B cell (primary cell): ENCODE results near the gene SWAP70. TPM values are rescaled to one million over a fixed set of nuclear protein-coding genes. Genes with fewer than 3 reads are reported as not detected.

ENCODE experiments used
- ATAC-seq: fragments of 200-7000 bp; cut with Tn5 transposase; one replicate; pipeline ENCODE4 v1.10.0; 2021; ENCODE audit warnings: low read depth, mild to moderate bottlenecking, moderate number of reproducible peaks, moderate library complexity
- CTCF ChIA-PET: fragments of 350-600 bp; sonication (Branson Sonifier 250); formaldehyde crosslinking; loops from one replicate; lab custom pipeline; 2021; ENCODE audit warnings: antibody characterized with exemption, inconsistent platforms; lab: Charles Lee
- POLR2A ChIA-PET: fragments of 350-600 bp; sonication (Branson Sonifier 250); formaldehyde crosslinking; loops from one replicate; lab custom pipeline; 2021; ENCODE audit warnings: antibody characterized with exemption; lab: Charles Lee
- DNase-seq: peaks from one replicate; pipeline ENCODE4 v3.0.0; 2013
- H2AFZ ChIP-seq: 2 replicates; pipeline ENCODE4 v1.6.1; 2012; ENCODE audit warnings: mild to moderate bottlenecking, low read depth, low read length; ENCODE audit not compliant: insufficient read depth, poor library complexity, severe bottlenecking
- H3K27ac ChIP-seq, 2 donors: 1 replicate in 1 of 2; 2 replicates in 1 of 2; pipeline ENCODE4 v1.5.1; 2012 to 2013; ENCODE audit warnings: low read length in 2 of 2, mild to moderate bottlenecking in 2 of 2, moderate library complexity in 1 of 2
- H3K27me3 ChIP-seq, 4 experiments: fragments of 200-600 bp in 1 of 4; sonication (generic) in 1 of 4; replicated peaks in 1 of 4; 1 replicate in 2 of 4; 2 replicates in 2 of 4; pipeline versions ENCODE4 v1.6.1 to v1.7.0; 2013 to 2016; ENCODE audit warnings: low read length in 3 of 4, mild to moderate bottlenecking in 2 of 4, mixed read lengths in 1 of 4, moderate library complexity in 1 of 4; ENCODE audit not compliant: insufficient read depth in 4 of 4, control insufficient read depth in 3 of 4; ENCODE audit errors: control extremely low read depth in 1 of 4
- H3K36me3 ChIP-seq, 2 experiments: replicated peaks in 1 of 2; 1 replicate in 1 of 2; 2 replicates in 1 of 2; pipeline versions ENCODE4 v1.6.1 to v1.7.1; 2013; ENCODE audit warnings: low read length in 1 of 2; ENCODE audit not compliant: insufficient read depth in 2 of 2, control insufficient read depth in 1 of 2; ENCODE audit errors: control extremely low read depth in 1 of 2, extremely low read depth in 1 of 2
- H3K4me1 ChIP-seq, 2 donors: fragments of 200-600 bp in 1 of 2; sonication (generic) in 1 of 2; 1 replicate in 1 of 2; 2 replicates in 1 of 2; pipeline versions ENCODE4 v1.5.1 to v1.6.1; 2013 to 2017; ENCODE audit warnings: low read length in 2 of 2; ENCODE audit not compliant: control insufficient read depth in 2 of 2, insufficient read depth in 2 of 2
- H3K4me2 ChIP-seq: replicated peaks from 2 replicates; pipeline ENCODE3; 2012; ENCODE audit warnings: mild to moderate bottlenecking, low read depth, low read length; ENCODE audit not compliant: poor library complexity, severe bottlenecking
- H3K4me3 ChIP-seq, 5 experiments: fragments of 200-600 bp in 1 of 5; sonication (generic) in 1 of 5; 1 replicate in 3 of 5; 2 replicates in 2 of 5; pipeline versions ENCODE4 v1.5.1 to v1.7.0; 2011 to 2016; ENCODE audit warnings: low read length in 4 of 5, mild to moderate bottlenecking in 4 of 5, low read depth in 2 of 5, control low read depth in 1 of 5, moderate library complexity in 1 of 5; ENCODE audit not compliant: insufficient read depth in 1 of 5; ENCODE audit errors: control extremely low read depth in 1 of 5, extremely low read depth in 1 of 5
- H3K79me2 ChIP-seq: fragments of 200-600 bp; sonication (generic); one replicate; pipeline ENCODE4 v1.6.0; 2016; ENCODE audit warnings: low read length; ENCODE audit not compliant: control insufficient read depth, insufficient read depth
- H3K9ac ChIP-seq: fragments of 200-600 bp; sonication (generic); 2 replicates; pipeline ENCODE4 v1.6.1; 2017; ENCODE audit warnings: mild to moderate bottlenecking, low read length, moderate library complexity
- H3K9me3 ChIP-seq, 3 donors: one replicate each; pipeline versions ENCODE4 v1.6.1 to v1.7.1; 2013; ENCODE audit warnings: low read length in 2 of 3; ENCODE audit not compliant: control insufficient read depth in 2 of 3, insufficient read depth in 1 of 3; ENCODE audit errors: control extremely low read depth in 1 of 3
- H4K20me1 ChIP-seq: 2 replicates; pipeline ENCODE4 v1.6.0; 2012; ENCODE audit warnings: mild to moderate bottlenecking, low read length; ENCODE audit not compliant: insufficient read depth, control insufficient read depth, poor library complexity, severe bottlenecking
- H3K27ac Mint-ChIP-seq: one replicate; pipeline ENCODE4 v1.8.0; 2021; ENCODE audit warnings: mixed read lengths
- H3K27me3 Mint-ChIP-seq: one replicate; pipeline ENCODE4 v1.8.0; 2021; ENCODE audit warnings: mixed read lengths
- H3K4me1 Mint-ChIP-seq: one replicate; pipeline ENCODE4 v1.8.0; 2021; ENCODE audit warnings: mixed read lengths
- H3K4me3 Mint-ChIP-seq: one replicate; pipeline ENCODE4 v1.8.0; 2021; ENCODE audit warnings: mixed read lengths
- H3K9me3 Mint-ChIP-seq: one replicate; pipeline ENCODE4 v1.8.0; 2022; ENCODE audit warnings: mixed read lengths; ENCODE audit not compliant: insufficient read depth
- CTCF ChIP-seq: fragments of 200-600 bp; IDR thresholded peaks from one replicate; pipeline ENCODE4 v1.8.0; 2022; ENCODE audit warnings: antibody characterized with exemption, mild to moderate bottlenecking
- EZH2 ChIP-seq: IDR thresholded peaks from 2 replicates; pipeline ENCODE4 v1.6.1; 2012; ENCODE audit warnings: borderline replicate concordance, low read depth, mild to moderate bottlenecking, moderate library complexity, low read length; ENCODE audit not compliant: insufficient read depth, poor library complexity, severe bottlenecking
- WGBS: methylation state at CpG from one replicate; pipeline ENCODE4 v1.1.5; 2013; ENCODE audit warnings: missing lambda C conversion rate; ENCODE audit not compliant: insufficient coverage; 5-methylcytosine and 5-hydroxymethylcytosine counted together
- intact Hi-C: fragments of 100-400 bp; cut with micrococcal nuclease; formaldehyde crosslinking; loops from one replicate; pipeline ENCODE4 v1.10.0; 2022
- polyA plus RNA-seq: library from polyadenylated mRNA; depleted of rRNA; stranded (reverse); fragments of >200 nt; gene quantifications from 2 replicates; pipeline ENCODE4 v1.2.3, GENCODE V29; 2012
- total RNA-seq, 2 donors: library from RNA; stranded (reverse); fragments of 120-200 nt in 1 of 2; gene quantifications; 1 replicate in 1 of 2; 2 replicates in 1 of 2; pipeline versions ENCODE4 v1.2.3 to v1.2.4, GENCODE V29; 2013 to 2022

SWAP70 gene
- total and polyA plus RNA-seq, 2 donors (not counting 1 experiment from before 2014, with no cell fraction given) = 69.8 to 200 TPM

GRCh38 chr11:9752091-9752490 is 88.2 kb downstream of the SWAP70 start:
- intact Hi-C loops = loop anchor here (10.0 kb wide), 2 partner anchors 453 to 1103 kb away; partner anchors contain the start of gene ZBED5
- H3K9me3 ChIP-seq = no peaks in the 10 kb centered on the region
- peaks cover 70% of the 10 kb centered on the region for H3K4me1 Mint-ChIP-seq
- H2AFZ ChIP-seq = no peak overlapping the region
- peaks cover 8 to 49% of the 10 kb centered on the region in 2 experiments for H3K36me3 ChIP-seq
- no peak for ATAC-seq
- no peaks in the 10 kb centered on the region for H3K27me3 Mint-ChIP-seq
- H4K20me1 ChIP-seq = peaks cover 7% of the 10 kb centered on the region
- H3K4me2 ChIP-seq = no peak overlapping the region
- 86% methylated on average over 2 of the region's 3 CpGs for WGBS
- peak overlapping the region in 1 of 2 donors; percentile 88 for H3K27ac ChIP-seq
- no peak for TF ChIP-seq CTCF
- TF ChIP-seq EZH2 = no peak
- ChIA-PET CTCF (interaction anchor here (0.9 to 9.5 kb wide), 7 partner anchors 7 to 572 kb away, joined by 3 to 226 read pairs (median 28); no protein-coding TSS in a partner anchor), POLR2A (no interaction called here)
- H3K79me2 ChIP-seq = peaks cover 49% of the 10 kb centered on the region
- peak overlapping the region; percentile 75 for H3K27ac Mint-ChIP-seq
- no peaks in the 10 kb centered on the region for H3K9me3 Mint-ChIP-seq
- H3K4me3 ChIP-seq = no peak overlapping the region
- no peaks in the 10 kb centered on the region for H3K27me3 ChIP-seq
- peak; percentile 8 for DNase-seq
- peaks cover 55% of the 10 kb centered on the region in 2 donors for H3K4me1 ChIP-seq
- H3K4me3 Mint-ChIP-seq = no peak overlapping the region
- no peak overlapping the region for H3K9ac ChIP-seq

GRCh38 chr11:9753021-9753420 is 89.1 kb downstream of the SWAP70 start:
- Mint-ChIP-seq H3K27me3 (no peaks in the 10 kb centered on the region), H3K27ac (peak overlapping the region; percentile 79), H3K4me1 (peaks cover 69% of the 10 kb centered on the region), H3K4me3 (peak overlapping the region; percentile 15), H3K9me3 (no peaks in the 10 kb centered on the region)
- Histone ChIP-seq H3K79me2 (peaks cover 47% of the 10 kb centered on the region), H3K4me1 (peaks cover 53 to 54% of the 10 kb centered on the region in 2 donors), H3K36me3 (peaks cover 6 to 41% of the 10 kb centered on the region in 2 experiments), H3K9ac (no peak overlapping the region), H3K27me3 (no peaks in the 10 kb centered on the region), H4K20me1 (peaks cover 7% of the 10 kb centered on the region), H3K4me2 (no peak overlapping the region), H3K9me3 (no peaks in the 10 kb centered on the region), H3K27ac (peak overlapping the region in 1 of 2 donors; percentile 88), H3K4me3 (no peak overlapping the region), H2AFZ (no peak overlapping the region)
- CTCF ChIA-PET = interaction anchor here (0.6 to 9.5 kb wide), 8 partner anchors 12 to 571 kb away, joined by 3 to 226 read pairs (median 3); no protein-coding TSS in a partner anchor
- POLR2A ChIA-PET = no interaction called here
- peak; percentile 12 for DNase-seq
- no CpG with 5 or more reads among the region's 3 CpGs for WGBS
- TF ChIP-seq EZH2 = no peak
- no peak for TF ChIP-seq CTCF
- intact Hi-C loops = loop anchor here (10.0 kb wide), 2 partner anchors 452 to 1102 kb away; partner anchors contain the start of gene ZBED5
- ATAC-seq = no peak
